ENCODE results near the gene TMEM263. TPM values are rescaled to one million over a fixed set of nuclear protein-coding genes. Genes with fewer than 3 reads are reported as not detected.

The TMEM263 gene
- total RNA-seq, 1 experiment from 2014 or later, result 31.3 TPM

- Histone ChIP-seq H3K9me3 (ENCODE audit: control insufficient read depth in 1 of 2, insufficient read depth in 1 of 2, low read depth in 1 of 2, low read length in 2 of 2) (no peaks in the 10 kb centered on the region), H3K4me2 (ENCODE audit: low read length) (no peak overlapping the region), H3K27ac (ENCODE audit: low read depth, low read length) (no peak overlapping the region), H4K20me1 (ENCODE audit: insufficient read depth) (no peaks in the 10 kb centered on the region), H2AFZ (ENCODE audit: low read depth, low read length, poor library complexity, severe bottlenecking) (no peak overlapping the region), H3K4me1 (ENCODE audit: control insufficient read depth in 1 of 2, insufficient read depth in 2 of 2, low read length in 2 of 2) (no peaks in the 10 kb centered on the region), H3K79me2 (ENCODE audit: insufficient read depth, low read length) (no peaks in the 10 kb centered on the region), H3K36me3 (ENCODE audit: control insufficient read depth in 1 of 2, insufficient read depth in 2 of 2, low read length in 2 of 2) (no peaks in the 10 kb centered on the region), H3K27me3 (ENCODE audit: insufficient read depth, low read length) (no peaks in the 10 kb centered on the region), H3K9ac (ENCODE audit: low read length) (no peak overlapping the region), H3K4me3 (replicated peaks in 1 of 2; ENCODE audit: low read depth in 1 of 2, low read length in 2 of 2) (no peak overlapping the region), H3K9me2 (ENCODE audit: insufficient read depth) (no peaks in the 10 kb centered on the region)
- ChIA-PET CTCF (no interaction called here), POLR2A (no interaction called here), RAD21 (ENCODE audit: low non-redundant PET in 1 of 2, low total read pairs in 2 of 2, uncharacterized antibody in 2 of 2, unreplicated experiment in 2 of 2) (no interaction called here)
- no peak for ATAC-seq
- DNase-seq (ENCODE audit: low read depth, low spot score), result no peak
- TF ChIP-seq EGR1 (IDR thresholded peaks at IDR 0.05; ENCODE audit: low read depth) (no peak), SIN3A (IDR thresholded peaks at IDR 0.05; ENCODE audit: low read depth) (no peak), FOSL1 (IDR thresholded peaks at IDR 0.05; ENCODE audit: low read depth) (no peak), JUND (IDR thresholded peaks at IDR 0.05) (no peak), RAD21 (IDR thresholded peaks at IDR 0.05; ENCODE audit: low read depth) (no peak), YY1 (IDR thresholded peaks at IDR 0.05; ENCODE audit: extremely low read depth, insufficient replicate concordance, low read depth, low read length) (no peak), CBX3 (IDR thresholded peaks at IDR 0.05; ENCODE audit: low read depth) (no peak), ELF1 (IDR thresholded peaks at IDR 0.05; ENCODE audit: borderline replicate concordance, low read depth) (no peak)
- intact Hi-C loops (cut with micrococcal nuclease), result no loop called here
- BruUV-seq (replicated peaks), result no TSS peak
Observed at GRCh38 chr12:106915635-106916026, 40.1 kb upstream of the TMEM263 start.

GRCh38 chr12:106917503-106917902, 38.2 kb upstream of the TMEM263 start:
- Histone ChIP-seq H4K20me1 (ENCODE audit: insufficient read depth) (no peaks in the 10 kb centered on the region), H3K4me1 (ENCODE audit: control insufficient read depth in 1 of 2, insufficient read depth in 2 of 2, low read length in 2 of 2) (no peaks in the 10 kb centered on the region), H3K9me2 (ENCODE audit: insufficient read depth) (no peaks in the 10 kb centered on the region), H3K27me3 (ENCODE audit: insufficient read depth, low read length) (no peaks in the 10 kb centered on the region), H3K27ac (ENCODE audit: low read depth, low read length) (no peak overlapping the region), H3K79me2 (ENCODE audit: insufficient read depth, low read length) (no peaks in the 10 kb centered on the region), H2AFZ (ENCODE audit: low read depth, low read length, poor library complexity, severe bottlenecking) (no peak overlapping the region), H3K9me3 (ENCODE audit: control insufficient read depth in 1 of 2, insufficient read depth in 1 of 2, low read depth in 1 of 2, low read length in 2 of 2) (no peaks in the 10 kb centered on the region), H3K9ac (ENCODE audit: low read length) (no peak overlapping the region), H3K4me2 (ENCODE audit: low read length) (no peak overlapping the region), H3K4me3 (replicated peaks in 1 of 2; ENCODE audit: low read depth in 1 of 2, low read length in 2 of 2) (no peak overlapping the region), H3K36me3 (ENCODE audit: control insufficient read depth in 1 of 2, insufficient read depth in 2 of 2, low read length in 2 of 2) (no peaks in the 10 kb centered on the region)
- ChIA-PET RAD21 (ENCODE audit: low non-redundant PET in 1 of 2, low total read pairs in 2 of 2, uncharacterized antibody in 2 of 2, unreplicated experiment in 2 of 2) (interaction anchor here in 1 of 2 experiments (0.7 kb wide), 1 partner anchor 29 kb away, joined by 4 read pairs; no protein-coding TSS in a partner anchor), POLR2A (no interaction called here), CTCF (interaction anchor here (1.8 to 1.9 kb wide), 2 partner anchors 561 to 691 kb away, joined by 6 to 7 read pairs; partner anchors contain the start of gene POLR3B)
- intact Hi-C loops (cut with micrococcal nuclease), result no loop called here
- DNase-seq (ENCODE audit: low read depth, low spot score) (no peak), ATAC-seq (no peak)
- no TSS peak for BruUV-seq (replicated peaks)
- TF ChIP-seq CEBPB (IDR thresholded peaks at IDR 0.05; ENCODE audit: low read depth) (no peak), EZH2 (IDR thresholded peaks at IDR 0.05) (no peak), POLR2AphosphoS5 (IDR thresholded peaks at IDR 0.05; ENCODE audit: low read depth, low read length) (no peak), ELF1 (IDR thresholded peaks at IDR 0.05; ENCODE audit: borderline replicate concordance, low read depth) (no peak), EGR1 (IDR thresholded peaks at IDR 0.05; ENCODE audit: low read depth) (no peak), RAD21 (IDR thresholded peaks at IDR 0.05; ENCODE audit: low read depth) (no peak), JUND (IDR thresholded peaks at IDR 0.05) (no peak), SIN3A (IDR thresholded peaks at IDR 0.05; ENCODE audit: low read depth) (no peak), CBX3 (IDR thresholded peaks at IDR 0.05; ENCODE audit: low read depth) (no peak), REST (IDR thresholded peaks at IDR 0.05; ENCODE audit: low read depth) (no peak), ZBTB33 (IDR thresholded peaks at IDR 0.05; ENCODE audit: extremely low read depth, insufficient replicate concordance, low read length) (no peak), SRF (IDR thresholded peaks at IDR 0.05; ENCODE audit: low read depth) (no peak), FOSL1 (IDR thresholded peaks at IDR 0.05; ENCODE audit: low read depth) (no peak)
